WTC11 (cell line): ENCODE data around the gene IGSF1. TPM values are rescaled to one million over a fixed set of nuclear protein-coding genes. Genes with fewer than 3 reads are reported as not detected.

Source experiments
- ATAC-seq: fragments of 200-7000 bp; cut with Tn5 transposase; 2 replicates; pipeline ENCODE4 v1.10.0; 2021; ENCODE audit warnings: mild to moderate bottlenecking, moderate library complexity
- CTCF ChIA-PET: fragments of 300-600 bp; sonication (Branson Sonifier 250); formaldehyde crosslinking; loops from one replicate; lab custom pipeline; 2021; ENCODE audit warnings: antibody characterized with exemption; lab: Charles Lee
- POLR2A ChIA-PET: fragments of 350-600 bp; sonication (Branson Sonifier 250); formaldehyde crosslinking; loops from one replicate; lab custom pipeline; 2021; ENCODE audit warnings: antibody characterized with exemption; lab: Charles Lee
- DNase-seq: peaks from one replicate; pipeline ENCODE4 v3.0.0; 2021; ENCODE audit warnings: low spot score
- H3K27ac Mint-ChIP-seq: 2 replicates; pipeline ENCODE4 v1.8.0; 2021; ENCODE audit warnings: mixed read lengths
- H3K27me3 Mint-ChIP-seq: 2 replicates; pipeline ENCODE4 v1.8.0; 2021; ENCODE audit warnings: low read depth, mild to moderate bottlenecking, moderate library complexity, mixed read lengths
- H3K36me3 Mint-ChIP-seq: 2 replicates; pipeline ENCODE4 v1.8.0; 2021; ENCODE audit warnings: mixed read lengths
- H3K4me1 Mint-ChIP-seq: 2 replicates; pipeline ENCODE4 v1.8.0; 2022; ENCODE audit warnings: mixed read lengths
- H3K4me3 Mint-ChIP-seq: 2 replicates; pipeline ENCODE4 v1.8.0; 2021; ENCODE audit warnings: mild to moderate bottlenecking, moderate library complexity, mixed read lengths
- H3K9me3 Mint-ChIP-seq: 2 replicates; pipeline ENCODE4 v1.8.0; 2021; ENCODE audit warnings: mixed read lengths
- CBFB ChIP-seq: sonication (generic); formaldehyde crosslinking; IDR thresholded peaks from 2 replicates; pipeline ENCODE4 v1.8.1; 2022; ENCODE audit warnings: mild to moderate bottlenecking, low read depth, missing genetic modification reagents
- FOXK1 ChIP-seq: sonication (generic); formaldehyde crosslinking; IDR thresholded peaks from 2 replicates; pipeline ENCODE4 v1.8.0; 2022; ENCODE audit warnings: mild to moderate bottlenecking, moderate library complexity, missing genetic modification reagents
- IRF2 ChIP-seq: sonication (generic); formaldehyde crosslinking; IDR thresholded peaks from 2 replicates; pipeline ENCODE4 v1.8.0; 2022; ENCODE audit warnings: low read depth, missing genetic modification reagents, borderline replicate concordance
- JUN ChIP-seq: sonication (generic); formaldehyde crosslinking; IDR thresholded peaks from 2 replicates; pipeline ENCODE4 v1.8.0; 2023; ENCODE audit warnings: mild to moderate bottlenecking, missing genetic modification reagents
- MXD4 ChIP-seq: fragments of 250-450 bp; sonication (Bioruptor Pico); IDR thresholded peaks from 2 replicates; pipeline ENCODE4 v1.8.0; 2021; ENCODE audit warnings: mild to moderate bottlenecking, moderate library complexity, borderline replicate concordance
- PRRX2 ChIP-seq: fragments of 250-450 bp; sonication (Bioruptor Pico); IDR thresholded peaks from 2 replicates; pipeline ENCODE4 v1.8.0; 2021; ENCODE audit warnings: mild to moderate bottlenecking
- ZNF138 ChIP-seq: sonication (generic); formaldehyde crosslinking; conservative IDR thresholded peaks from 2 replicates; pipeline ENCODE4 v1.8.1; 2022; ENCODE audit warnings: mild to moderate bottlenecking, moderate library complexity, missing genetic modification reagents
- ZNF219 ChIP-seq: sonication (generic); formaldehyde crosslinking; IDR thresholded peaks from 2 replicates; pipeline ENCODE4 v1.8.0; 2023; ENCODE audit warnings: missing genetic modification reagents, mild to moderate bottlenecking, borderline replicate concordance
- ZNF232 ChIP-seq: sonication (generic); formaldehyde crosslinking; IDR thresholded peaks from 2 replicates; pipeline ENCODE4 v1.8.0; 2022; ENCODE audit warnings: mild to moderate bottlenecking, missing genetic modification reagents
- total RNA-seq: library from RNA; stranded (reverse); gene quantifications from 3 replicates; pipeline ENCODE4 v1.2.3, GENCODE V29; 2021
- TF ChIP-seq, protein P1 (sequence below): sonication (generic); formaldehyde crosslinking; IDR thresholded peaks from 2 replicates; pipeline ENCODE4 v1.8.1; 2023; ENCODE audit warnings: mild to moderate bottlenecking, missing genetic modification reagents
- TF ChIP-seq, protein P2 (sequence below): sonication (generic); formaldehyde crosslinking; IDR thresholded peaks from 2 replicates; pipeline ENCODE4 v1.8.0; 2023; ENCODE audit warnings: mild to moderate bottlenecking, missing genetic modification reagents
- TF ChIP-seq, protein P3 (sequence below): sonication (generic); formaldehyde crosslinking; conservative IDR thresholded peaks from 2 replicates; pipeline ENCODE4 v1.8.1; 2023; ENCODE audit warnings: mild to moderate bottlenecking, low read depth, missing genetic modification reagents, moderate library complexity
- TF ChIP-seq, protein P4 (sequence below): sonication (generic); formaldehyde crosslinking; IDR thresholded peaks from 2 replicates; pipeline ENCODE4 v1.8.1; 2023; ENCODE audit warnings: mild to moderate bottlenecking, missing genetic modification reagents, moderate library complexity
- TF ChIP-seq, protein P5 (sequence below): fragments of 250-450 bp; sonication (Bioruptor Pico); IDR thresholded peaks from 2 replicates; pipeline ENCODE4 v2.1.2; 2022; ENCODE audit warnings: mild to moderate bottlenecking, moderate library complexity
- TF ChIP-seq, protein P6 (sequence below): sonication (generic); formaldehyde crosslinking; IDR thresholded peaks from 2 replicates; pipeline ENCODE4 v1.8.1; 2022; ENCODE audit warnings: missing genetic modification reagents, borderline replicate concordance
- TF ChIP-seq, protein P7 (sequence below): sonication (generic); formaldehyde crosslinking; IDR thresholded peaks from 2 replicates; pipeline ENCODE4 v1.8.1; 2023; ENCODE audit warnings: mild to moderate bottlenecking, missing genetic modification reagents, moderate library complexity
- TF ChIP-seq, protein P8 (sequence below): fragments of 250-450 bp; sonication (Bioruptor Pico); IDR thresholded peaks from 2 replicates; pipeline ENCODE4 v1.8.0; 2021; ENCODE audit warnings: mild to moderate bottlenecking
- TF ChIP-seq, protein P9 (sequence below): sonication (generic); formaldehyde crosslinking; IDR thresholded peaks from 2 replicates; pipeline ENCODE4 v1.8.1; 2023; ENCODE audit warnings: mild to moderate bottlenecking, moderate library complexity, missing genetic modification reagents
- TF ChIP-seq, protein P10 (sequence below): sonication (generic); formaldehyde crosslinking; IDR thresholded peaks from 2 replicates; pipeline ENCODE4 v1.8.0; 2022; ENCODE audit warnings: mild to moderate bottlenecking, missing genetic modification reagents

The IGSF1 gene
- total RNA-seq, 1 experiment from 2014 or later: 16.2 TPM

DNA sequence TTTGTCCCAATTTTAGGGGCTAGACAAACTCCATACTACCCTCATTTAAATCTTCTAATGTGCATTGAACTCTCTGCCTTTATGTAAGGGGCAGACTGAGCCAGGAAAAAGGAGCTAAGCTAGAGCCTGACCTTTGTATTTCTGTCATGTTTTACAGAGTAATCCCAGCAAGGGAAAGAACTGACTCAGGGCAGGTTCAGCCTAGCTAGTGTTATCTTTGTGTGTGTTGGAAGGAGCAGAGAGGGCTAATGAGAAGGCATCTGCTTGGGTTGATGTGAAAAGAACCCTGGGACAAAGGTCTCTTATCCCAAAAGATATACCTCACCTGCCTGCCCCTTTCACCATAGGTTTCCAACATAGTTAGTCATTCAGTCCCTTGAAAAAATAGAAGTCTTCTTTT, 31.7 kb downstream of the IGSF1 start:
- no peaks in the 10 kb centered on the region for H3K9me3 Mint-ChIP-seq
- peaks cover 3% of the 10 kb centered on the region; the same call in 1 of the 2 replicates for H3K4me1 Mint-ChIP-seq
- no peak overlapping the region for H3K27ac Mint-ChIP-seq
- H3K4me3 Mint-ChIP-seq: no peak overlapping the region
- no peak for ATAC-seq
- POLR2A ChIA-PET: no interaction called here
- no peaks in the 10 kb centered on the region for H3K36me3 Mint-ChIP-seq
- CTCF ChIA-PET: no interaction called here
- H3K27me3 Mint-ChIP-seq: no peaks in the 10 kb centered on the region
- DNase-seq: no peak
- TF ChIP-seq, protein P1, sequence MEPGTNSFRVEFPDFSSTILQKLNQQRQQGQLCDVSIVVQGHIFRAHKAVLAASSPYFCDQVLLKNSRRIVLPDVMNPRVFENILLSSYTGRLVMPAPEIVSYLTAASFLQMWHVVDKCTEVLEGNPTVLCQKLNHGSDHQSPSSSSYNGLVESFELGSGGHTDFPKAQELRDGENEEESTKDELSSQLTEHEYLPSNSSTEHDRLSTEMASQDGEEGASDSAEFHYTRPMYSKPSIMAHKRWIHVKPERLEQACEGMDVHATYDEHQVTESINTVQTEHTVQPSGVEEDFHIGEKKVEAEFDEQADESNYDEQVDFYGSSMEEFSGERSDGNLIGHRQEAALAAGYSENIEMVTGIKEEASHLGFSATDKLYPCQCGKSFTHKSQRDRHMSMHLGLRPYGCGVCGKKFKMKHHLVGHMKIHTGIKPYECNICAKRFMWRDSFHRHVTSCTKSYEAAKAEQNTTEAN (CRISPR knock-in tag): no peak
- TF ChIP-seq PRRX2 (CRISPR knock-in tag) (no peak), FOXK1 (CRISPR knock-in tag) (no peak), ZNF232 (CRISPR knock-in tag) (no peak), JUN (CRISPR knock-in tag) (no peak), ZNF138 (CRISPR knock-in tag) (no peak), MXD4 (CRISPR knock-in tag) (no peak), IRF2 (CRISPR knock-in tag) (no peak), CBFB (CRISPR knock-in tag) (no peak), ZNF219 (CRISPR knock-in tag) (no peak)
- TF ChIP-seq, protein P2, sequence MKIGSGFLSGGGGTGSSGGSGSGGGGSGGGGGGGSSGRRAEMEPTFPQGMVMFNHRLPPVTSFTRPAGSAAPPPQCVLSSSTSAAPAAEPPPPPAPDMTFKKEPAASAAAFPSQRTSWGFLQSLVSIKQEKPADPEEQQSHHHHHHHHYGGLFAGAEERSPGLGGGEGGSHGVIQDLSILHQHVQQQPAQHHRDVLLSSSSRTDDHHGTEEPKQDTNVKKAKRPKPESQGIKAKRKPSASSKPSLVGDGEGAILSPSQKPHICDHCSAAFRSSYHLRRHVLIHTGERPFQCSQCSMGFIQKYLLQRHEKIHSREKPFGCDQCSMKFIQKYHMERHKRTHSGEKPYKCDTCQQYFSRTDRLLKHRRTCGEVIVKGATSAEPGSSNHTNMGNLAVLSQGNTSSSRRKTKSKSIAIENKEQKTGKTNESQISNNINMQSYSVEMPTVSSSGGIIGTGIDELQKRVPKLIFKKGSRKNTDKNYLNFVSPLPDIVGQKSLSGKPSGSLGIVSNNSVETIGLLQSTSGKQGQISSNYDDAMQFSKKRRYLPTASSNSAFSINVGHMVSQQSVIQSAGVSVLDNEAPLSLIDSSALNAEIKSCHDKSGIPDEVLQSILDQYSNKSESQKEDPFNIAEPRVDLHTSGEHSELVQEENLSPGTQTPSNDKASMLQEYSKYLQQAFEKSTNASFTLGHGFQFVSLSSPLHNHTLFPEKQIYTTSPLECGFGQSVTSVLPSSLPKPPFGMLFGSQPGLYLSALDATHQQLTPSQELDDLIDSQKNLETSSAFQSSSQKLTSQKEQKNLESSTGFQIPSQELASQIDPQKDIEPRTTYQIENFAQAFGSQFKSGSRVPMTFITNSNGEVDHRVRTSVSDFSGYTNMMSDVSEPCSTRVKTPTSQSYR (CRISPR knock-in tag): no peak
- TF ChIP-seq, protein P3, sequence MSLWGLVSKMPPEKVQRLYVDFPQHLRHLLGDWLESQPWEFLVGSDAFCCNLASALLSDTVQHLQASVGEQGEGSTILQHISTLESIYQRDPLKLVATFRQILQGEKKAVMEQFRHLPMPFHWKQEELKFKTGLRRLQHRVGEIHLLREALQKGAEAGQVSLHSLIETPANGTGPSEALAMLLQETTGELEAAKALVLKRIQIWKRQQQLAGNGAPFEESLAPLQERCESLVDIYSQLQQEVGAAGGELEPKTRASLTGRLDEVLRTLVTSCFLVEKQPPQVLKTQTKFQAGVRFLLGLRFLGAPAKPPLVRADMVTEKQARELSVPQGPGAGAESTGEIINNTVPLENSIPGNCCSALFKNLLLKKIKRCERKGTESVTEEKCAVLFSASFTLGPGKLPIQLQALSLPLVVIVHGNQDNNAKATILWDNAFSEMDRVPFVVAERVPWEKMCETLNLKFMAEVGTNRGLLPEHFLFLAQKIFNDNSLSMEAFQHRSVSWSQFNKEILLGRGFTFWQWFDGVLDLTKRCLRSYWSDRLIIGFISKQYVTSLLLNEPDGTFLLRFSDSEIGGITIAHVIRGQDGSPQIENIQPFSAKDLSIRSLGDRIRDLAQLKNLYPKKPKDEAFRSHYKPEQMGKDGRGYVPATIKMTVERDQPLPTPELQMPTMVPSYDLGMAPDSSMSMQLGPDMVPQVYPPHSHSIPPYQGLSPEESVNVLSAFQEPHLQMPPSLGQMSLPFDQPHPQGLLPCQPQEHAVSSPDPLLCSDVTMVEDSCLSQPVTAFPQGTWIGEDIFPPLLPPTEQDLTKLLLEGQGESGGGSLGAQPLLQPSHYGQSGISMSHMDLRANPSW: no peak
- TF ChIP-seq, protein P4, sequence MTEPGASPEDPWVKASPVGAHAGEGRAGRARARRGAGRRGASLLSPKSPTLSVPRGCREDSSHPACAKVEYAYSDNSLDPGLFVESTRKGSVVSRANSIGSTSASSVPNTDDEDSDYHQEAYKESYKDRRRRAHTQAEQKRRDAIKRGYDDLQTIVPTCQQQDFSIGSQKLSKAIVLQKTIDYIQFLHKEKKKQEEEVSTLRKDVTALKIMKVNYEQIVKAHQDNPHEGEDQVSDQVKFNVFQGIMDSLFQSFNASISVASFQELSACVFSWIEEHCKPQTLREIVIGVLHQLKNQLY: no peak
- TF ChIP-seq, protein P5, sequence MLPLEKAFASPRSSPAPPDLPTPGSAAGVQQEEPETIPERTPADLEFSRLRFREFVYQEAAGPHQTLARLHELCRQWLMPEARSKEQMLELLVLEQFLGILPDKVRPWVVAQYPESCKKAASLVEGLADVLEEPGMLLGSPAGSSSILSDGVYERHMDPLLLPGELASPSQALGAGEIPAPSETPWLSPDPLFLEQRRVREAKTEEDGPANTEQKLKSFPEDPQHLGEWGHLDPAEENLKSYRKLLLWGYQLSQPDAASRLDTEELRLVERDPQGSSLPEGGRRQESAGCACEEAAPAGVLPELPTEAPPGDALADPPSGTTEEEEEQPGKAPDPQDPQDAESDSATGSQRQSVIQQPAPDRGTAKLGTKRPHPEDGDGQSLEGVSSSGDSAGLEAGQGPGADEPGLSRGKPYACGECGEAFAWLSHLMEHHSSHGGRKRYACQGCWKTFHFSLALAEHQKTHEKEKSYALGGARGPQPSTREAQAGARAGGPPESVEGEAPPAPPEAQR: no peak
- TF ChIP-seq, protein P6, sequence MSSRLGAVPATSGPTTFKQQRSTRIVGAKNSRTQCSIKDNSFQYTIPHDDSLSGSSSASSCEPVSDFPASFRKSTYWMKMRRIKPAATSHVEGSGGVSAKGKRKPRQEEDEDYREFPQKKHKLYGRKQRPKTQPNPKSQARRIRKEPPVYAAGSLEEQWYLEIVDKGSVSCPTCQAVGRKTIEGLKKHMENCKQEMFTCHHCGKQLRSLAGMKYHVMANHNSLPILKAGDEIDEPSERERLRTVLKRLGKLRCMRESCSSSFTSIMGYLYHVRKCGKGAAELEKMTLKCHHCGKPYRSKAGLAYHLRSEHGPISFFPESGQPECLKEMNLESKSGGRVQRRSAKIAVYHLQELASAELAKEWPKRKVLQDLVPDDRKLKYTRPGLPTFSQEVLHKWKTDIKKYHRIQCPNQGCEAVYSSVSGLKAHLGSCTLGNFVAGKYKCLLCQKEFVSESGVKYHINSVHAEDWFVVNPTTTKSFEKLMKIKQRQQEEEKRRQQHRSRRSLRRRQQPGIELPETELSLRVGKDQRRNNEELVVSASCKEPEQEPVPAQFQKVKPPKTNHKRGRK (CRISPR knock-in tag): no peak
- TF ChIP-seq, protein P7, sequence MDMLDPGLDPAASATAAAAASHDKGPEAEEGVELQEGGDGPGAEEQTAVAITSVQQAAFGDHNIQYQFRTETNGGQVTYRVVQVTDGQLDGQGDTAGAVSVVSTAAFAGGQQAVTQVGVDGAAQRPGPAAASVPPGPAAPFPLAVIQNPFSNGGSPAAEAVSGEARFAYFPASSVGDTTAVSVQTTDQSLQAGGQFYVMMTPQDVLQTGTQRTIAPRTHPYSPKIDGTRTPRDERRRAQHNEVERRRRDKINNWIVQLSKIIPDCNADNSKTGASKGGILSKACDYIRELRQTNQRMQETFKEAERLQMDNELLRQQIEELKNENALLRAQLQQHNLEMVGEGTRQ: no peak
- TF ChIP-seq, protein P8, sequence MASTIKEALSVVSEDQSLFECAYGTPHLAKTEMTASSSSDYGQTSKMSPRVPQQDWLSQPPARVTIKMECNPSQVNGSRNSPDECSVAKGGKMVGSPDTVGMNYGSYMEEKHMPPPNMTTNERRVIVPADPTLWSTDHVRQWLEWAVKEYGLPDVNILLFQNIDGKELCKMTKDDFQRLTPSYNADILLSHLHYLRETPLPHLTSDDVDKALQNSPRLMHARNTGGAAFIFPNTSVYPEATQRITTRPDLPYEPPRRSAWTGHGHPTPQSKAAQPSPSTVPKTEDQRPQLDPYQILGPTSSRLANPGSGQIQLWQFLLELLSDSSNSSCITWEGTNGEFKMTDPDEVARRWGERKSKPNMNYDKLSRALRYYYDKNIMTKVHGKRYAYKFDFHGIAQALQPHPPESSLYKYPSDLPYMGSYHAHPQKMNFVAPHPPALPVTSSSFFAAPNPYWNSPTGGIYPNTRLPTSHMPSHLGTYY (CRISPR knock-in tag): no peak
- TF ChIP-seq, protein P9, sequence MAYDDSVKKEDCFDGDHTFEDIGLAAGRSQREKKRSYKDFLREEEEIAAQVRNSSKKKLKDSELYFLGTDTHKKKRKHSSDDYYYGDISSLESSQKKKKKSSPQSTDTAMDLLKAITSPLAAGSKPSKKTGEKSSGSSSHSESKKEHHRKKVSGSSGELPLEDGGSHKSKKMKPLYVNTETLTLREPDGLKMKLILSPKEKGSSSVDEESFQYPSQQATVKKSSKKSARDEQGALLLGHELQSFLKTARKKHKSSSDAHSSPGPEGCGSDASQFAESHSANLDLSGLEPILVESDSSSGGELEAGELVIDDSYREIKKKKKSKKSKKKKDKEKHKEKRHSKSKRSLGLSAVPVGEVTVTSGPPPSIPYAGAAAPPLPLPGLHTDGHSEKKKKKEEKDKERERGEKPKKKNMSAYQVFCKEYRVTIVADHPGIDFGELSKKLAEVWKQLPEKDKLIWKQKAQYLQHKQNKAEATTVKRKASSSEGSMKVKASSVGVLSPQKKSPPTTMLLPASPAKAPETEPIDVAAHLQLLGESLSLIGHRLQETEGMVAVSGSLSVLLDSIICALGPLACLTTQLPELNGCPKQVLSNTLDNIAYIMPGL (CRISPR knock-in tag): no peak
- TF ChIP-seq, protein P10, sequence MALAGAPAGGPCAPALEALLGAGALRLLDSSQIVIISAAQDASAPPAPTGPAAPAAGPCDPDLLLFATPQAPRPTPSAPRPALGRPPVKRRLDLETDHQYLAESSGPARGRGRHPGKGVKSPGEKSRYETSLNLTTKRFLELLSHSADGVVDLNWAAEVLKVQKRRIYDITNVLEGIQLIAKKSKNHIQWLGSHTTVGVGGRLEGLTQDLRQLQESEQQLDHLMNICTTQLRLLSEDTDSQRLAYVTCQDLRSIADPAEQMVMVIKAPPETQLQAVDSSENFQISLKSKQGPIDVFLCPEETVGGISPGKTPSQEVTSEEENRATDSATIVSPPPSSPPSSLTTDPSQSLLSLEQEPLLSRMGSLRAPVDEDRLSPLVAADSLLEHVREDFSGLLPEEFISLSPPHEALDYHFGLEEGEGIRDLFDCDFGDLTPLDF (CRISPR knock-in tag): no peak
